ENCODE results near the gene OR2AG2. TPM values are rescaled to one million over a fixed set of nuclear protein-coding genes. Genes with fewer than 3 reads are reported as not detected.
A peak's percentile ranks its signal among the peaks of the same experiment; 100 is the strongest.

OR2AG2 gene
- total RNA-seq, 2 donors from 2014 or later, result 0.47 TPM; not detected in 1

DNA sequence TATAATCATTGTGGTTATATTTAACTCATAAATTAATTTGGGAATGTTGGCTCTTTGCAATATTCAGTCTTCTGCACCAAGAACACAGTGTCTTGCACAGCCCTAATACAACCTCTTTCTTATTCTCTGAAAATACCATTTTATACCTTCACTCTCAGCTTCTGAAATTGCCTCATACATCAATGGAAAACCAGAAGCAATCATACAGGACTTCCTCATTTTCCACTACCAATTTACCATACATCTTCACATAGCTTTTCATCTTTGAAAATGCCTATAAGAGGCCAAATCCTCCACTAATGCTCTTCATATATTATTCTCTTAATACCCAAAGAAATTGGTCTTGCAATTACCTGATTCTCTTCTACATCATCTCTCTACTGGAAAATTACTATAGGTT is 6.7 kb upstream of the OR2AG2 start:
- no peak for DNase-seq
- intact Hi-C loops (cut with DNase I), result no loop called here
- no peak for TF ChIP-seq CTCF (IDR thresholded peaks at IDR 0.05)
- H3K27me3 ChIP-seq, result no peaks in the 10 kb centered on the region
- no peaks in the 10 kb centered on the region for H3K4me1 ChIP-seq
- no peak overlapping the region for H3K9ac ChIP-seq (ENCODE audit: low read depth in 2 of 2, low read length in 2 of 2)
- H3K27ac ChIP-seq, result no peak overlapping the region
- H3K36me3 ChIP-seq, result no peaks in the 10 kb centered on the region
- H3K9me3 ChIP-seq, result no peaks in the 10 kb centered on the region
- H3K4me3 ChIP-seq, result no peak overlapping the region

- no peak overlapping the region for H3K9ac ChIP-seq (ENCODE audit: low read depth in 2 of 2, low read length in 2 of 2)
- no peak overlapping the region for H3K27ac ChIP-seq
- peak; percentile 54 for DNase-seq
- no peaks in the 10 kb centered on the region for H3K4me1 ChIP-seq
- H3K27me3 ChIP-seq, result no peaks in the 10 kb centered on the region
- H3K36me3 ChIP-seq, result no peaks in the 10 kb centered on the region
- no peaks in the 10 kb centered on the region for H3K9me3 ChIP-seq
- peak; percentile 63 for TF ChIP-seq CTCF (IDR thresholded peaks at IDR 0.05)
- intact Hi-C loops (cut with DNase I), result no loop called here
- no peak overlapping the region for H3K4me3 ChIP-seq
Observed at GRCh38 chr11:6757373-6757967, 14.3 kb downstream of the OR2AG2 start.

DNA sequence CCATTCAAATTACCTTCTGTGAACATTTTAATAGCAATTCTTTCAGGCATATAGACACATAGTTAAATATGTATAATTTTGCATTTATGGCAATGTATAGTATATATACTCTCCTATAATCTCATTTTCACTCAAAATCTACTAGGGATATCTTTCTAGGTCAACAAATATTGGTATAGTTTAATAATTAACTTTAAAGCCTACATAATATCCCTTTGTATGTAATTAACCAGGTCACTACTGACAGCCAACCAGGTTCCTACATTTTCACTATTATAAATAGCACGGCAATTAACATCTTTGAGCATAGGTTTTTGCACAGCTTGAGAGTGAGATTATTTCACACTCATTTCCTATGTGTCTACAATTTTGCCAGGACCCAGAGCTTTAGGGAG is 15.8 kb downstream of the OR2AG2 start:
- no peak overlapping the region for H3K27ac ChIP-seq
- H3K36me3 ChIP-seq, result no peaks in the 10 kb centered on the region
- no peak overlapping the region for H3K9ac ChIP-seq (ENCODE audit: low read depth in 2 of 2, low read length in 2 of 2)
- H3K4me1 ChIP-seq, result no peaks in the 10 kb centered on the region
- H3K27me3 ChIP-seq, result no peaks in the 10 kb centered on the region
- TF ChIP-seq CTCF (IDR thresholded peaks at IDR 0.05), result no peak
- H3K4me3 ChIP-seq, result no peak overlapping the region
- intact Hi-C loops (cut with DNase I), result no loop called here
- no peak for DNase-seq
- no peaks in the 10 kb centered on the region for H3K9me3 ChIP-seq

DNA sequence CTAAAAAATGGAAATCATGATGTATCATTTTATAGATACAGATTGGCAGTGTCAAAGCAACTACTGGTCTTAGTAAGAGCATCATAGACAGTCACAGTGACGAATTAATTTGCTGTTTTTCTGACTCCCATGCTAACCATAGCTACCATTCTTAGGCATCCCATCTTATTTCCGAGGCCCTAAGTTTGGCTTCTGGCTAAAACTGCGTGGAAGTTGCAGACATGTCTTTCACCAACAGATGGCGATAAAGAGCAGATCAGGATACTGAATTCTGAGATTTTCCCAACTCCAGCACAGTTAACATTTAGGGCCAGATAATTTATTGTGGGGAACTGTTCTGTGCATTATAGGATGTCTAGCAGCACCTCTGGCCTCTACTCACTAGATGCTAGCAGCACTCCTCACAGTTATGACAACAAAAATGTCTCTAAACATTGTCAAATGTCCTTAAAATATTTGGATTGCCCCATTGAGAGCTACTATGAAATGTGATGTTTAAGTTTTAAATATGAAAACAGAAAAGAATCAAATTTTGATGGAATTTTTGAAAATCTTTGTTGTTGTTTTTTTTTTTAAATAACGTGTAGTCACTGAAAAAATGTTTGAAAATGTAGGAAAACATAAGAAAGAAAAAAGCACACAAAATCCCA is 16.3 kb downstream of the OR2AG2 start:
- Histone ChIP-seq H3K4me1 (no peaks in the 10 kb centered on the region), H3K36me3 (no peaks in the 10 kb centered on the region), H3K9ac (ENCODE audit: low read depth in 2 of 2, low read length in 2 of 2) (no peak overlapping the region), H3K27ac (no peak overlapping the region), H3K27me3 (no peaks in the 10 kb centered on the region), H3K4me3 (no peak overlapping the region), H3K9me3 (no peaks in the 10 kb centered on the region)
- peak; percentile 43 for DNase-seq
- intact Hi-C loops (cut with DNase I), result no loop called here
- TF ChIP-seq CTCF (IDR thresholded peaks at IDR 0.05), result peak; percentile 80

- Histone ChIP-seq H3K27me3 (no peaks in the 10 kb centered on the region), H3K27ac (peak overlapping the region; percentile 75), H3K9ac (ENCODE audit: low read depth in 2 of 2, low read length in 2 of 2) (no peak overlapping the region), H3K4me3 (no peak overlapping the region), H3K4me1 (no peaks in the 10 kb centered on the region), H3K9me3 (no peaks in the 10 kb centered on the region), H3K36me3 (no peaks in the 10 kb centered on the region)
- DNase-seq, result no peak
- intact Hi-C loops (cut with DNase I), result no loop called here
- TF ChIP-seq CTCF (IDR thresholded peaks at IDR 0.05), result no peak
Observed at GRCh38 chr11:6747097-6747668, 24.6 kb downstream of the OR2AG2 start.
